Endothelial cell (in vitro differentiated cells): ENCODE measurements around the gene RPTOR. TPM values are rescaled to one million over a fixed set of nuclear protein-coding genes. Genes with fewer than 3 reads are reported as not detected.
"Not testable (repeated sequence)": the region's sequence is repeated elsewhere in the genome, so short reads cannot be mapped to it uniquely, and the experiment has no call there.

Source experiments
- DNase-seq: peaks from one replicate; pipeline ENCODE4 v3.0.0; 2021; ENCODE audit warnings: low spot score
- H3K27ac Mint-ChIP-seq: one replicate; pipeline ENCODE4 v1.8.0; 2021; ENCODE audit warnings: mixed read lengths, inconsistent platforms; ENCODE audit not compliant: unreplicated experiment
- H3K27me3 Mint-ChIP-seq: one replicate; pipeline ENCODE4 v1.8.0; 2021; ENCODE audit warnings: mild to moderate bottlenecking, moderate library complexity, mixed read lengths, inconsistent platforms; ENCODE audit not compliant: unreplicated experiment
- H3K36me3 Mint-ChIP-seq: one replicate; pipeline ENCODE4 v1.8.0; 2021; ENCODE audit warnings: mild to moderate bottlenecking, low read depth, mixed read lengths, inconsistent platforms; ENCODE audit not compliant: unreplicated experiment
- H3K4me1 Mint-ChIP-seq: one replicate; pipeline ENCODE4 v1.8.0; 2021; ENCODE audit warnings: mild to moderate bottlenecking, mixed read lengths, inconsistent platforms; ENCODE audit not compliant: unreplicated experiment
- H3K4me3 Mint-ChIP-seq: one replicate; pipeline ENCODE4 v1.8.0; 2021; ENCODE audit warnings: mild to moderate bottlenecking, mixed read lengths, inconsistent platforms; ENCODE audit not compliant: unreplicated experiment
- H3K9me3 Mint-ChIP-seq: one replicate; pipeline ENCODE4 v1.8.0; 2021; ENCODE audit warnings: mixed read lengths, inconsistent platforms; ENCODE audit not compliant: unreplicated experiment
- total RNA-seq: library from RNA; stranded (reverse); fragmentation: NEBNext Ultra II Directional; extraction: Animal tissue kit (Norgen Biotek cat#: 25700); gene quantifications from one replicate; pipeline ENCODE4 v1.2.1, GENCODE V29; 2021; ENCODE audit not compliant: unreplicated experiment
- TF ChIP-seq, protein P1 (sequence below): fragments of 200-600 bp; sonication (generic); IDR thresholded peaks from one replicate; pipeline ENCODE4 v1.5.0; 2021; ENCODE audit warnings: antibody characterized with exemption; ENCODE audit not compliant: unreplicated experiment

RPTOR gene
- total RNA-seq, 1 donor from 2014 or later = 36.7 TPM

DNA sequence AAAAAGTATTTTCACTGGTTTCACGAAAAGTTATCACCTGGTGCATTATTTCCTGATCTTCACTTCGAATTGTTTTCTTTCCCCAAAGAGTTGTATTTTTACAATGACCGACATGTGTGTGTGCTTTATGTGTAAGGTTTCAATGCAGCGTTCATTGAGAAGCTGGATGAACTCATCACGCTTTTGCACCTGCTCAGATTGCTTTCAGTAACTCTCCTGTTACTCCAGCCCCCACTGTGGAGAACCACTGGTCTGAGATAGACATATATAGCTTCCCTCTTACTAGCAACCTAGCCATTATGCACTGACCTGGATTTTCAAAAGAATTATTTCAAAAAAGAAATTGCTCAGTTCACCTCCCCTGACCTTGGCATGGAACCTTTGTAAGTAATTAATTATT lies 268.7 kb downstream of the RPTOR start:
- DNase-seq = no peak
- H3K4me3 Mint-ChIP-seq = no peak overlapping the region
- H3K27ac Mint-ChIP-seq = no peak overlapping the region
- H3K36me3 Mint-ChIP-seq = peaks cover 10% of the 10 kb centered on the region
- H3K27me3 Mint-ChIP-seq = peaks cover 9% of the 10 kb centered on the region
- TF ChIP-seq, protein P1, sequence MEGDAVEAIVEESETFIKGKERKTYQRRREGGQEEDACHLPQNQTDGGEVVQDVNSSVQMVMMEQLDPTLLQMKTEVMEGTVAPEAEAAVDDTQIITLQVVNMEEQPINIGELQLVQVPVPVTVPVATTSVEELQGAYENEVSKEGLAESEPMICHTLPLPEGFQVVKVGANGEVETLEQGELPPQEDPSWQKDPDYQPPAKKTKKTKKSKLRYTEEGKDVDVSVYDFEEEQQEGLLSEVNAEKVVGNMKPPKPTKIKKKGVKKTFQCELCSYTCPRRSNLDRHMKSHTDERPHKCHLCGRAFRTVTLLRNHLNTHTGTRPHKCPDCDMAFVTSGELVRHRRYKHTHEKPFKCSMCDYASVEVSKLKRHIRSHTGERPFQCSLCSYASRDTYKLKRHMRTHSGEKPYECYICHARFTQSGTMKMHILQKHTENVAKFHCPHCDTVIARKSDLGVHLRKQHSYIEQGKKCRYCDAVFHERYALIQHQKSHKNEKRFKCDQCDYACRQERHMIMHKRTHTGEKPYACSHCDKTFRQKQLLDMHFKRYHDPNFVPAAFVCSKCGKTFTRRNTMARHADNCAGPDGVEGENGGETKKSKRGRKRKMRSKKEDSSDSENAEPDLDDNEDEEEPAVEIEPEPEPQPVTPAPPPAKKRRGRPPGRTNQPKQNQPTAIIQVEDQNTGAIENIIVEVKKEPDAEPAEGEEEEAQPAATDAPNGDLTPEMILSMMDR = no peak
- H3K9me3 Mint-ChIP-seq = no peaks in the 10 kb centered on the region
- no peaks in the 10 kb centered on the region for H3K4me1 Mint-ChIP-seq

DNA sequence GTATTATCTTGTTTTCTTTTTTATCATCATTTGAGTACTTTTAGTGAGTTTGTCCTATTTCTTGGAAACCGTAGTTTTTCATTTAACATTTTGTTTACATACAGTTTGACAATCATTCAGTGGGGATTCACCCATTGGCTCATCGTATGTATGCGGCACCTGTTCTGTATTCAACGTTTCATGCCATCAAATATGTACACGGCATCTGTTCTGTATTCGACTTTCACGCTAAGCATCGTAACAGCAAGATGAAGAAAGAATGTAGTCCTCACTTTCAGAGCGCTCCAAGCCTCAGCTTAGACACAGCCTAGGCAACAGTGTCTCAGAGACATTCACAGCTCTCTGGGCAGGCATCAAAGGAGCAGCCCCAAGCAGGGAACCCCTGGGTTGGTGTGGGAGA lies 269.9 kb downstream of the RPTOR start:
- TF ChIP-seq, protein P1 = no peak
- Mint-ChIP-seq H3K4me3 (no peak overlapping the region), H3K27me3 (peaks cover 9% of the 10 kb centered on the region), H3K36me3 (peaks cover 10% of the 10 kb centered on the region), H3K9me3 (no peaks in the 10 kb centered on the region), H3K4me1 (peaks cover 4% of the 10 kb centered on the region), H3K27ac (no peak overlapping the region)
- no peak for DNase-seq

DNA sequence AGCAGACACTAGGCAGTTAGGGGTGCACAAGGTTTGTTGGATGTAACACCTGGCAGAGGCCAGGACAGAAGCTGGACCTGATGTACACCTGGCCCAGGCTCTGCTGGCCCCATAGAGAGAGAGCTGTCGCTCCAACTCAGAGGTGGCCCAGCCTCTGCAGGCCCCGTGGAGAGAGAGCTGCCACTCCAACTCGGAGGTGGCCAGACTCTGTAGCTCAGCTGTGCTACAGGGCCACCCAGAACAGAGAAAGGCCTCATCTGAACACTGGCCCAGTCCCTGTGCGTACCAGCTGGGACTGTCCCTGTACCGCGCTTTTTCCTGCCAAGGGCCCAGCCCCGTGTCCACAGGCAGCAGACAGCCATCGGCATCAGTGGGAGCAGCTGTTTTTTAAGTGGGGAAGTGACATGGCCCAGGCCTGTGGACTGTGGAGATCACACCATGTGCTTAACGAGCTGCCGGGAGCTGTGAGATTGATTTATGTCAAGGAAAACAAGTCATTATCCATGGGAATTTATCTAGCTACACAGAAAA lies 270.6 kb downstream of the RPTOR start:
- no peak overlapping the region for H3K4me3 Mint-ChIP-seq
- DNase-seq = no peak
- H3K27ac Mint-ChIP-seq = peak overlapping the region; percentile 2
- H3K4me1 Mint-ChIP-seq = peaks cover 4% of the 10 kb centered on the region
- H3K9me3 Mint-ChIP-seq = no peaks in the 10 kb centered on the region
- TF ChIP-seq, protein P1 = no peak
- peaks cover 9% of the 10 kb centered on the region for H3K27me3 Mint-ChIP-seq
- H3K36me3 Mint-ChIP-seq = peaks cover 10% of the 10 kb centered on the region

DNA sequence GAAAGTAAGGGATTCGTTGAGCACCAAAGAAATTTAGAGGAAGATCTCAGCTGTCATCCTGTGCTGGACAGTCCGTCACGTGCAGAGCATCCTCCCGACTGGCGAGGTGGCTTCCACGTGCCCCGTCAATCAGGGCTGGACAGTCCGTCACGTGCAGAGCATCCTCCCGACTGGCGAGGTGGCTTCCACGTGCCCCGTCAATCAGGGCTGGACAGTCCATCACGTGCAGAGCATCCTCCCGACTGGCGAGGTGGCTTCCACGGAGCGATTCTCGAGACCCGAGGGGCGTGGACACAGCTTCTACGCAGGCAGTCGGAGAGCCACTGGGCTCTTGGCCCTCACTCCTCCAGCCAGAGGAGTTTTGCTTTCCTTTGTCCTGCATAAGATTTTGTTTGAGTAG lies 271.1 kb downstream of the RPTOR start:
- H3K27ac Mint-ChIP-seq, DNase-seq: not testable (repeated sequence)

GRCh38 chr17:80816241-80817103 lies 271.8 kb downstream of the RPTOR start:
- no peak for DNase-seq
- H3K36me3 Mint-ChIP-seq = peaks cover 10% of the 10 kb centered on the region
- no peaks in the 10 kb centered on the region for H3K9me3 Mint-ChIP-seq
- H3K27ac Mint-ChIP-seq = no peak overlapping the region
- H3K27me3 Mint-ChIP-seq = peaks cover 9% of the 10 kb centered on the region
- H3K4me1 Mint-ChIP-seq = peaks cover 4% of the 10 kb centered on the region
- TF ChIP-seq, protein P1 = no peak
- no peak overlapping the region for H3K4me3 Mint-ChIP-seq

More for the DNA sequence above, 271.1 kb downstream of the RPTOR start:
- H3K9me3 Mint-ChIP-seq, H3K4me3 Mint-ChIP-seq, H3K27me3 Mint-ChIP-seq, H3K36me3 Mint-ChIP-seq, H3K4me1 Mint-ChIP-seq: not testable (repeated sequence)
